Measurements from ENCODE around the gene TRMT11.

GRCh38 chr6:126027601-126028000, 41.3 kb downstream of the TRMT11 start:
- TF ChIP-seq IRF1 (CRISPR knock-in tag; IDR thresholded peaks at IDR 0.05; ENCODE audit: low read depth) = no peak
- TF ChIP-seq ZNF766 (CRISPR knock-in tag; IDR thresholded peaks at IDR 0.05; ENCODE audit: borderline replicate concordance) = no peak
- no peak for TF ChIP-seq RELA (CRISPR knock-in tag; IDR thresholded peaks at IDR 0.05)
- TF ChIP-seq MTA3 (CRISPR knock-in tag; IDR thresholded peaks at IDR 0.05) = no peak
- TF ChIP-seq SRY (CRISPR knock-in tag; IDR thresholded peaks at IDR 0.05) = no peak
- no peak for TF ChIP-seq ZBTB7A (CRISPR knock-in tag; IDR thresholded peaks at IDR 0.05)
- TF ChIP-seq CTCF (CRISPR knock-in tag; IDR thresholded peaks at IDR 0.05) = no peak

Measured in HepG2 (cell line).